Suppressor macrophage treated with lipopolysaccharide for 1 hour (primary cell): ENCODE measurements around the gene LHFPL3.

ENCODE experiments used
- DNase-seq, 3 donors: peaks; one replicate each; pipeline ENCODE4 v3.0.0-alpha.2; 2020 to 2022

The LHFPL3 gene

GRCh38 chr7:104852386-104852785 is 524.0 kb downstream of the LHFPL3 start:
- no peak for DNase-seq

GRCh38 chr7:104855861-104856260 is 527.5 kb downstream of the LHFPL3 start:
- DNase-seq: no peak

GRCh38 chr7:104857458-104858425 is 529.3 kb downstream of the LHFPL3 start:
- peak; percentile 22 to 39 (median 32) for DNase-seq

- DNase-seq: peak in 1 of 3 donors; percentile 3
These were observed 531.5 kb downstream of the LHFPL3 start for GRCh38 chr7:104859754-104860426.

- DNase-seq: no peak
These were observed 533.5 kb downstream of the LHFPL3 start for GRCh38 chr7:104861729-104862390.

- no peak for DNase-seq
These were observed 534.3 kb downstream of the LHFPL3 start for GRCh38 chr7:104862719-104863118.

- DNase-seq: no peak
These were observed 545.0 kb downstream of the LHFPL3 start for GRCh38 chr7:104873401-104873800.

- no peak for DNase-seq
These were observed 550.2 kb downstream of the LHFPL3 start for GRCh38 chr7:104878577-104878976.

GRCh38 chr7:104883248-104883717 is 554.9 kb downstream of the LHFPL3 start:
- no peak for DNase-seq

- peak; percentile 95 to 96 (median 96) for DNase-seq
These were observed 555.5 kb downstream of the LHFPL3 start for GRCh38 chr7:104883718-104884452.

- DNase-seq: no peak
These were observed 558.2 kb downstream of the LHFPL3 start for GRCh38 chr7:104886651-104887050.

GRCh38 chr7:104890216-104890615 is 561.8 kb downstream of the LHFPL3 start:
- peak in 1 of 3 donors; percentile 29 for DNase-seq

- no peak for DNase-seq
These were observed 563.5 kb downstream of the LHFPL3 start for GRCh38 chr7:104891949-104892348.

GRCh38 chr7:104894314-104894713 is 565.9 kb downstream of the LHFPL3 start:
- no peak for DNase-seq

GRCh38 chr7:104894726-104895521 is 566.5 kb downstream of the LHFPL3 start:
- DNase-seq: no peak

GRCh38 chr7:104895522-104896236 is 567.3 kb downstream of the LHFPL3 start:
- DNase-seq: peak; percentile 90 to 98 (median 97)

- DNase-seq: no peak
These were observed 570.0 kb downstream of the LHFPL3 start for GRCh38 chr7:104898434-104898833.

- DNase-seq: peak in 1 of 3 donors; percentile 12
These were observed 572.3 kb downstream of the LHFPL3 start for GRCh38 chr7:104900525-104901239.

GRCh38 chr7:104901240-104901619 is 572.8 kb downstream of the LHFPL3 start:
- no peak for DNase-seq

- DNase-seq: no peak
These were observed 573.8 kb downstream of the LHFPL3 start for GRCh38 chr7:104902183-104902582.
